Astrocyte of the cerebellum (primary cell): ENCODE measurements around the gene KRT80.

ENCODE experiments used
- DNase-seq: peaks from one replicate; pipeline ENCODE4 v3.0.0-alpha.2; 2011; ENCODE audit warnings: low read depth
- H3K4me3 ChIP-seq: 2 replicates; pipeline ENCODE4 v1.5.1; 2011; ENCODE audit warnings: mild to moderate bottlenecking, low read depth, low read length, moderate library complexity
- in situ Hi-C: cut with HindIII; loops from 2 replicates; pipeline ENCODE4 v1.10.0; 2017; ENCODE audit warnings: low sequenced_read_pairs
- TF ChIP-seq, protein P1 (sequence below): IDR thresholded peaks from 2 replicates; pipeline ENCODE4 v1.5.1; 2012; ENCODE audit warnings: low read length, low read depth, moderate library complexity, mild to moderate bottlenecking; ENCODE audit errors: missing control alignments

Gene KRT80

DNA sequence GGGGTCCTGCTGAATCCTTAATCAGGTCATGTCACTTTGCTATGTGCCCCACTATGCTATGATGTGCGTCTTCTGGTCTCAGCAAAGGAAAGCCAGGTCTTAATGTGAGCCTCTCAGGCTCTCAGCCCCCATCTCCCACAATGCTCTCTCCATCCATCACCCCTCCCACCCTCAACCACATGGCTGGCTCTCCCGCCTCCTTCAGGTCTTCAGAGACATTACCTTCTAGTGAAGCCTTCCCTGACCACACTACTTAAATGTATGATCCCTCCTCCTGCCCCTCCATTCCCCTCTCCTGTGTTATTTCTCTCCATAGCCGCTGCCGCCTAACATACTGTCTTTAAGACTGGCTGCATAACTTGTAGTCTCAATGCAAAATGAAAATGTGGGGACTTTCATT lies 50.5 kb downstream of the KRT80 start:
- TF ChIP-seq, protein P1, sequence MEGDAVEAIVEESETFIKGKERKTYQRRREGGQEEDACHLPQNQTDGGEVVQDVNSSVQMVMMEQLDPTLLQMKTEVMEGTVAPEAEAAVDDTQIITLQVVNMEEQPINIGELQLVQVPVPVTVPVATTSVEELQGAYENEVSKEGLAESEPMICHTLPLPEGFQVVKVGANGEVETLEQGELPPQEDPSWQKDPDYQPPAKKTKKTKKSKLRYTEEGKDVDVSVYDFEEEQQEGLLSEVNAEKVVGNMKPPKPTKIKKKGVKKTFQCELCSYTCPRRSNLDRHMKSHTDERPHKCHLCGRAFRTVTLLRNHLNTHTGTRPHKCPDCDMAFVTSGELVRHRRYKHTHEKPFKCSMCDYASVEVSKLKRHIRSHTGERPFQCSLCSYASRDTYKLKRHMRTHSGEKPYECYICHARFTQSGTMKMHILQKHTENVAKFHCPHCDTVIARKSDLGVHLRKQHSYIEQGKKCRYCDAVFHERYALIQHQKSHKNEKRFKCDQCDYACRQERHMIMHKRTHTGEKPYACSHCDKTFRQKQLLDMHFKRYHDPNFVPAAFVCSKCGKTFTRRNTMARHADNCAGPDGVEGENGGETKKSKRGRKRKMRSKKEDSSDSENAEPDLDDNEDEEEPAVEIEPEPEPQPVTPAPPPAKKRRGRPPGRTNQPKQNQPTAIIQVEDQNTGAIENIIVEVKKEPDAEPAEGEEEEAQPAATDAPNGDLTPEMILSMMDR, result no peak
- no peak for DNase-seq
- no peak overlapping the region for H3K4me3 ChIP-seq
- in situ Hi-C loops, result no loop called here

DNA sequence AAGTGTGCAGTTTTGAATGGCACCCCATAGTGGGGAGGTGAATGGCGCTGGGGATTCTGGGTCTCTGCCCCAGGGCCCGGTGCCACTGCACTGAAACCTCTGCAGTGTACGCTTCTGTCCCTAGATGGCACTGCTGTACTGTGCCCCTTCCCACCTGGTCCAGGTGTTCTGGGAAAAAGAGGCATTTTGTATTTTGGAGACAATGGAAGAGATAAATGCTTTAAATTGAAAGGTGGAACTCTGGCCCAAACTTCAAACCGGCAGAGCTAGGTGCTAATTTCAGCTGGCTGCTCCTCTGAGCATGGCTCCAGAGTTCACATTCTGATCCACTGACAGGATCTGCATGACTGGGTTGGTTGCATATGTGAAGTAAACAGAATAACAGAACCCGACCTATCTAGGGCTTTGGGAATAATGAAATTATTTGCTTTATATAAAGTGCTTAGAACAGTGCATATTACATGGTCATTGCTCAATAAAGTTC lies 52.2 kb downstream of the KRT80 start:
- in situ Hi-C loops, result loop anchor here (5.0 kb wide), 1 partner anchor 47 kb away; no protein-coding TSS in a partner anchor
- no peak for DNase-seq
- TF ChIP-seq, protein P1, result peak; percentile 85
- no peak overlapping the region for H3K4me3 ChIP-seq

DNA sequence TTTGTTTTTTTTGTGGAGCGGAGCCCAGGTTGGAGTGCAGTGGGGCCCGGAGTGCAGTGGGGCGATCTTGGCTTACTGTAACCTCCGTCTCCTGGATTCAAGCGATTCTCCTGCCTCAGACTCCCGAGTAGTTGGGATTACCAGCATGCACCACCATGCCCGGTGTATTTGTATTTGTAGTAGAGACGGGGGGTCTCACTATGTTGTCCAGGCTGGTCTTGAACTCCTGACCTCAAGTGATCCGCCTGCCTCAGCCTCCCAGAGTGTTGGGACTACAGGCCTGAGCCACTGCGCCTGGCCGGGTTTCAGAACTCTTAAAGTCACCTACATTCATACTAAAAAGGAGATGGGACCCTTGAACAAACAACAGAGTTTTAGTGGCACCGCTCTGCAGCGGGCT lies 52.7 kb downstream of the KRT80 start:
- TF ChIP-seq, protein P1, result no peak
- no peak overlapping the region for H3K4me3 ChIP-seq
- DNase-seq, result no peak
- in situ Hi-C loops, result loop anchor here (5.0 kb wide), 1 partner anchor 47 kb away; no protein-coding TSS in a partner anchor

DNA sequence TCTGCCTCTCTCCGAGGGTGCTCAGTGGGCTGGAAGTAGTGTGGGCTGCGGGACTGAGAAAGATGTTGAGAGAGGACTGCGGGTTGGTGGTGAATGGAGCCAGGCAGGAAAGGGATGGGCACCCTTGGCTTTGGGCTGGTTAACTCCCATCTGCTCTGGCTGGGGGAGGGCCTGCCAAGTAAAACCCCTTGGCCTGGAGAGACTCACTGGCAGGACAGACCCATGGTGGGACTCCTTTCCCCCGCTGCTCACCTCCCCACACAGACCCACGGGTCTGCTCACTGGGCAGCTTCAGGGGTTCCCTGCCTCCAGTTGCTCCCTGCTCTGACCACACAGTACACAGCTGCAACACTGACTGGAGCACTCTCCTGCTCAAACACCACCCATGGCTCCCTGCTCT lies 54.1 kb downstream of the KRT80 start:
- TF ChIP-seq, protein P1, result no peak
- DNase-seq, result no peak
- in situ Hi-C loops, result loop anchor here (5.0 kb wide), 1 partner anchor 45 kb away; no protein-coding TSS in a partner anchor
- no peak overlapping the region for H3K4me3 ChIP-seq

DNA sequence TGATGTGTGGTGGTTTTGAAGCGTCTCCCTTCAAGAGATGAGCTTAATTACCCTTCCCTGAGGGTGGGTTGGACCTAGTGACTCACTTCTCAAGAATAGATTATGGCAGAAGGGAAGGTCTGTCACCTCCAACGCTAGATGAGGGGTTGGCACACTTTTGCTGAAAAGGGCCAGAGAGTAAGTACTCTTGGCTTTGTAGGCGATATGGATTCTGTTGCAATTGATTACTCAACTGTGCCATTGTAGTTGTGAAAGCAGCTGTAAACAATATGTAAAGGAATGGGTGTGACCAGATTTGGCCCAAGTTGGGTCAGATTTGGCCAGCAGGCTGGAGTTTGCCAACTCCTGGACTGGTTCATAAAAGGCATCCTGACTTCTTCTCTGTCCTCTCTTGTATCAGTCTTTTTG lies 59.1 kb downstream of the KRT80 start:
- DNase-seq, result no peak
- in situ Hi-C loops, result no loop called here
- TF ChIP-seq, protein P1, result no peak
- no peak overlapping the region for H3K4me3 ChIP-seq

DNA sequence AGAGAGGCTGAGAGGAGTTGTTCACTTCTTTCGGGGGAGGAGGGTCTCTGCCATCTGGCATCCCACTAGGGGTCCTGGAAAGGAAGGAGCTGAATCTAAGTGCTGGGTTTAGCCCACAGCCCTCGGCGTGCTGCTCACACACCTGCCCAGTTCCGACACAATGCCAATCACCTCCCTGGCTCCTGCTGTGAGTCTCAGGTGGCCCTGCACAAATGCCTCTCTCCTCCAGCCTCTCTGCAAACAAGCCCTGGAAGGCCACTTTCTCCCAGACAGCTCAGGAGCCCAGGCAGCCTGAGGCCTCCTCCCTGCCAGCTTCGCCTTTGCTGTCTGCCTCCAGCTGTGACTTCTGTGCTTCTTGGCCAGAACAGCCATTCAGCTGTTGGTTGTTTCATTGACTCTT lies 61.1 kb downstream of the KRT80 start:
- H3K4me3 ChIP-seq, result no peak overlapping the region
- TF ChIP-seq, protein P1, result no peak
- DNase-seq, result no peak
- in situ Hi-C loops, result no loop called here
